ENCODE measurements around the gene BTBD1.
A peak's percentile ranks its signal among the peaks of the same experiment; 100 is the strongest.

Gene BTBD1

DNA sequence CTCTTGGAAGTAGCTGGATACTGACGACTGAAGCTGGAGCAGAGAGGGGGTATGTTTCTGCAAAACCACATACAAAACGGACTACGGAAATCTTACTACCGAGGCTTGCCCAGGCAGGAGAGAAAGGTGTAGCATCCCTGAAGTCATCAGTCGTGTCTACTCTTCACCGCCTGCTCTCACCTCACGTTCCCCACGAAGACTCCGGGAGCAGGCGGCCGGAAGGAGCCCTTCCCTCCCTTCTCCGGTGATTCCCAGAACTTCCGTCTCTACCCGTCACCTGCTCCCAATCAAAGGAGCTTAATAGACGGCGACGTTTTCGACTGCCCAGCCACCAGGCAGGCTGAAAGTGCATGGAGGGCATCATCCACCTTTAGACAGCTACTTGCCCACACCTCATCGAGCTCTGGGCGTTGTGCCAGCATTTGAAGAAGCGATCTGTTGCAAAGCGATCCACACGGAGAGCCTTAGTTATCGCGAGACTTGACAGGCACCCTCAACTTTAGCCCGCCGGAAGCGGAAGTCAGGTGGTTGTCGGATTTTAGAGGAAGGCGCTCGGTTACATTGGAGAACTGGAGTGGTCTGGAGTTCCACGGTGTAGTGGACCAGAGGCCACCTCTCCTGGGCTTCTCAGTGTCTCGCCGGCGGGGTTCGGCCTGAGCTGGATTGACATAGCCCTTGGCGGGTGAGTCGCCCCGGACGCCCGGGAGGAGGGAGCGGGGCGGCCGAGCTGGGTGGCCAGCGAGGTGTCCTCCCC lies 81.2 kb downstream of the BTBD1 start, which contains the start of gene RAMAC:
RAMAC (plus strand) TSS at position 523 of the 754 bp plus-strand sequence. CDS start 2,809 bp downstream, outside the sequence.
- DNase-seq: peak; percentile 95

DNA sequence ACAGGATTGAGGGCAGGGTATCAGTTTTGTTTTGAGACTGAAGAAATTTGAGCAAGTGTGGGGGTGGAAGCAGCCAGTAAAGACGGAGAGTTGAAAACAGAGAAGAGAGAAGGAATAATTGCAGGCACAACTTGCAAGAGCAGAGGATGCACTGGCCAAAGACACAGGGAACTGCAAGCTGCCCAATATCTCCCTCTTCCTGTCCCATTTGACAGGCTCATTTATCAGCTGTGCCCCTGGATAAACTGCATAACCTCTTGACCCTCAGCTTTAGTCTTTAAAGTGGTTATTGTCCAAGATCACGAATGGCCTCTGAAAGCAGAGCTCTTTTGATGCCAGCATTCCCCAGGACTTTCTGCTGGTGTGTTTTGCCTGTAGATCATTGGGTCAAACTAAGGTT lies 86.1 kb downstream of the BTBD1 start:
- no peak for DNase-seq

DNA sequence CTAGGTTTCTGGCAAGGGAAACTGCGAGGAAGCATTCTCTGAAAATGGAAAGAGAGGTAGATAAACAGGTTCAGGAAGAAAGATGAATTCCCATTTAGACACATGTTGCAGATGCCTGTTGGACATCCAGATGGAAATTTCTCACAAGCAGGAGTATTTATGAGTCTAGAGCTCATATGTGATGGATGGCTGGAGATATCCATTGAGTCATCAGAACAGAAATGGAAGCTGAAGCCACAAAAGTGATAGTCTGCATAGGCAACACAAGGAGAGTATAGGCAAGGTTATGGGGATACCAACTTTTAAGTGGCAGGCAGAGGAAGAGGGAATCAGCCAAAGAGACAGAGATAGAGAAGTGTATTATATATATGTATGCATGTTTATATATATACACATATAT lies 87.3 kb downstream of the BTBD1 start:
- DNase-seq: no peak

DNA sequence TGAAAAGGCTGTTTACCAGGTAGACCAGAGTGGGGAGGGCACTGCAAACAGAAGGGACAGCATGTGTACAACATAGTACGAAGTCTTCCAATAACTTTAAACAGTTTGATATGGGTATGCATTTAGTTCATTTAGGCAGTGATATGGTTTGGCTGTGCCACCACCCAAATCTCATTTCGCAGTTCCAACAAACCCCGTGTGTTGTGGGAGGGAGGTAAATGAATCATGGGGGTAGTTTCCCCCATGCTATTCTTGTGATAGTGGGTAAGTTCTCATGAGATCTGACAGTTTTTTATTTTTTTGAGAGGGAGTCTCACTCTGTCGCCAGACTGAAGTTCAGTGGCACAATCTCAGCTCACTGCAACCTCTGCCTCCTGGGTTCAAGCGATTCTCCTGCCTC lies 88.6 kb downstream of the BTBD1 start:
- no peak for DNase-seq

DNA sequence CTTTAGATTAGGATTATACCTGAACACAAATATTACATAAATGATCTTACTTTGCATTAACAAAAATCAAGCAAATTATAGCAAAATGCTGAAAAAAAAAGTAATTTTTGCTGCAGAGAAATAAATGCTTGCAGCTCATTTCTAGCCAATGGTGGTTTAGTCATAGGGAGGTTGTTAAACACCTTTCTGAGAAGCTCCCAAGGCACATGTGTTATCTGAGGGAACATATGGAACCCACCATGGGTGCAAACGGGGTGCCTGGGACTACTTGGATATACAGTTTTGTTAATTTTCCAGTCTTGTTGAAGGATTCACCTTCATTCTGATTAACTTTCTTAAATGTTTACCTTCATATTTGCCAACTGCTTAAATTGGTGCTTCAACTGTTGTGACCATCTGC lies 90.0 kb downstream of the BTBD1 start:
- no peak for DNase-seq

DNA sequence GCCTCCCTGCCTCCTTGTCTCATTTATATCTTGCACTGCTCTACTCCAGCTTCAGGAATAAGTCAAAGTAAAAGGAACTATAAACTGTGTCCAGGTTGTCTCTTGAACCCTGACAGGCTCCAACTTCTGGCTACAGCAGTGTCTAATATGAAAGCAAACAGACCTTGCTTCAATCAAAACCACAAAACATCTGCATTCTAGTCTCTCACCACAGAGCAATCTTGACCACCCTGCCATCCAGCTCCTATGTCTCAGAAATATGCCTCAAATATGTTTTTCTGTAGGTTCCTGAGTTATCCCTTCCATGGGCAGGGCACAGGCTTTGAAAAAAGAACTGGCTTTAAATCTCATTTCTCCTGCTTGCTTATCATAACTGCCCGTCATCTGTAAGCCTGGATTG lies 94.1 kb downstream of the BTBD1 start:
- DNase-seq: no peak

DNA sequence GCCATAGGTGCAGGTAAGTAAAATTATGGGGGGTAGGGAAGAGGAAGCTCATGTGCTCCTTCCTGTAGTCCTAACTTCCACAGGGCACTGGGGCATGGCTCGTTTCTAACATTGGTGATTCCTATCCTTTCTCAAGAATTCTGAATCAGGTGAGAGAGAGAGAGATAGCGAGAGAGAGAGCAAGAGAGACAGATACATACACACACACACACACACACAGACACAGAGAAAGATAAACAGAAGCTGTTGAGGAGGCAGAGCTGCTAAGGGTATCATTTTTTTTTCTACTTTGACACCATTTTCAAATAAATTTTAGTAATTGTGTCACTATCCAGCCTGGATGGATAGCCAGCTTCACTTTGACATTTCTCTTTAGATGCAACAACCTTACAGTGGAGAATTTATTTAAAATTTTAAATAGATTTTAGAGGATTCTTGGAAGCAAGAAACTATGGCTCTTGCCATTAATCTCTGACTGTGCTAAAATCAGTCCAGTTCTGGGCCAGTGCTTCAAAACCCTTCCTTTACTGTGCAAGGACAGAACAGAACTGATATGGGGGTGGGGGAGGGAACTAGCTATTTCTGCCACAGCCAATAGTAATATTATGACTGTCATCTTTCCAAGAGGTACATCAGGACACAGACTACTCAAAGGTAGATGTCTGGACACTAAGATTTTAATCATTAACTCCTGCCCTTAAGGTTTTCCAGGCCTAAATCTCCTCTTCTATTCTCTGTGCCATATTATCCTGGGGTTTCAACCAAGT lies 95.7 kb downstream of the BTBD1 start:
- DNase-seq: no peak

DNA sequence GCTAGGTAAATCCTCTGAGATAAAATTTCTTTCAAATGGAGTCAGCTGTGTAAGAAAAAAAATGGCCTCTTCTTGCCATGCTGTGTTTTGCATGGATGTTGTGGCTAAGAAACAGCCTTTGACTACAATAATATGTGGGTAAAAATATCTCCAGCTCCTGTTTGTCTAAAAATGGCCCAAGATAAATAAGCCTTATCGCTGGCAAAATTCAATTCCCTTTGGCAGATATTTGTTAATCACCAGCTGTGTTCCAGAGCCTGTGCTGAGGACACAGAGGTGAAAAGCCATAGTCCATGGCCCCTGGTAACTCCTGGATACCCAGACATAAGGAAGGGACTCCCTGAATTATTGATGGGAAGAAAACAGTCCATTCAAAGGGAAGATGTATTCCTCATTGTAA lies 96.4 kb downstream of the BTBD1 start:
- no peak for DNase-seq

DNA sequence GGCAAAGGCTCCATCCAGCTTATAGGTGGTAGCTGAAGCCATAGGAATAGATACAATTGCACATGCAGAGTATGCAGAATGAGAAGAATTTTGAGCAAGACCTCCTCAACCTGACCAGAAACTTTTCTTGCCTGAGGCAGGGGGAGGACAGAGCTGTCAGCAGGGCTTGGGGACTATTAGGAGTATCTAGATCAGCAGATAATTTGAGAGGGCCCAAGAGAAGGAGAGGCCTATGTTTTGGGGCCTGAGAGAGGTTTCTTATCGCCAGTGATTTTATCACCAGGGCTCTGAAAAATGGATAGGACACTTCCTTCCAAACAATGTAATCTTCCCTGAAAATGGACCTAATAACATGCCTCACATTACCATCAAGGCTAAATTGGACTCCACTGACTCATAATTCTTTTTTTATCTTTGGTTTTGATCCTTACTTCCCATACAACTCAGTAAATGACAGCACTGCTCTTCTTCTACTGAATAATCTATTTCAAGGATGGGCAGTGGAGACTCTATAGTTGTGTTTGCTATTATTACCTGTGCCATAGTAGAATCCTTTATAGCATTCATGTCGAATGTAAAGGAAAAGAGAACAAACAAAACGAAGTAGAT lies 96.9 kb downstream of the BTBD1 start:
- DNase-seq: no peak

DNA sequence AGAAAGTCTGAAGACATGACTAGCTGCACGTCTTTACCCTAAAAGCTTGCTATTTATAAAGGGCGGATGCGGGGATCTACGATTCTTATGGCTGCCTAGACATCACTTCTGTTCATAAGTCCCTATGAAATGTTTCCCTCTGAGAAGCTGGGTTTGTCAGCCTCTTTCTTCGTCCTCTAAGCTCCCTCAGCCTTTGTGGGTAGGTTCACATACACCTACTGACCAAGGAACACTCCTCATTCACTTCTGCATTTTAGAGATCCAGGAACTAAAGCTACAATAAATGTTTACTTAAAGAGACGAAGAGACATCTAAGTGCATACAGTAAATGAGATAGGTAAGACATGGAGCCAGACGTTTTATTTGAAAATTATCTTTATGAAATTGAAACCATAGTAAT lies 97.7 kb downstream of the BTBD1 start:
- DNase-seq: no peak

DNA sequence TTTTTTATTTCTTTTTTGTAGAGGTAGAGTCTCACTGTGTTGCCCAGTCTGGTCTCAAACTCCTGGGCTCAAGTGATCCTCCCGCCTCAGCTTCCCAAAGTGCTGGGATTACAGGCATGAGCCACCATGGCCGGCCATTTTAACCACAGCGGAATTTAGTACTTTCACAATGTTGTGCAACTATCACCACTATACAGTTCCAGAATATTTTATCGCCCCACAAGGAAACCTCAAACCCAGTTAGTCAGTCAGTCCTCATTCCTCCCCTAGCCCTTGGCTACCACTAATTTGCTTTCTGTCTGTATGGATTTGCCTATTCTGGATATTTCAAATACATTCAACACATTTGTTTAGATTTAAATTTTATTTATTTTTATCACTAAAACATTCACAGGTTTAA lies 99.0 kb downstream of the BTBD1 start:
- no peak for DNase-seq

DNA sequence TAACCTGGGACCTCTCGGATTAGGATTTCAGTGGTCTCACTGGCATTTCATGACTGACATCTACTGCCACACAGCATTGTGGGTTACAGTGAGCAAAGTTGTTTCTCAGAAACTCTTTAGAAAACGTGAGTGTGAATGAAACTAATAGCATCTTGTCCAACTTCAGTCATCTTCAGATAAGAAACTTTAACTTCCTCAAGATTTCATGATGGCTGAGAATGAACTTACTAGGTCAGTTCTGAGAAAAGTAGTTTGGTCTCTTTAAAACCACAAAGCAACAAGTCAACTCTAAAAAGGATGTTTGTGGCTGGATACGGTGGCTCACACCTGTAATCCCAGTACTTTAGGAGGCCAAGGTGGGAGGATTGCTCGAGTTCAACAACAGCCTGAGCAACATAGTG lies 100.4 kb downstream of the BTBD1 start:
- DNase-seq: no peak
